K562 (cell line): Measurements from ENCODE around the gene TLX3. TPM values are rescaled to one million over a fixed set of nuclear protein-coding genes. Genes with fewer than 3 reads are reported as not detected.
"Not testable (repeated sequence)": the region's sequence is repeated elsewhere in the genome, so short reads cannot be mapped to it uniquely, and the experiment has no call there.

ENCODE experiments used
- ATAC-seq: fragments of 200-7000 bp; cut with Tn5 transposase; 3 replicates; pipeline ENCODE4 v1.9.1; 2020; ENCODE audit warnings: moderate library complexity
- BruUV-seq: library from RNA; stranded (reverse); fragments of 400-500 nt; replicated peaks from 2 replicates; lab custom pipeline; 2021; lab: Mats Ljungman, UMichigan
- CTCF ChIA-PET: fragments of 300-600 bp; formaldehyde crosslinking; extraction: SDS; loops from one replicate; lab custom pipeline; 2021; ENCODE audit warnings: low intra/inter-chr PET ratio; lab: Yijun Ruan, JAX
- POLR2A ChIA-PET: fragments of 300-600, 350-650 bp; sonication (Branson Sonifier 250); formaldehyde crosslinking; extraction: SDS; loops from one replicate; lab custom pipeline; 2021; ENCODE audit warnings: antibody characterized with exemption, inconsistent platforms; lab: Yijun Ruan, JAX
- DNase-seq, 4 experiments: peaks; one replicate each; pipeline versions ENCODE4 v3.0.0 to v3.0.0-alpha.2; 2011 to 2018; ENCODE audit warnings: low spot score in 3 of 4, mixed read lengths in 3 of 4; ENCODE audit errors: extremely low read depth in 1 of 4
- FAIRE-seq: peaks from 2 replicates; lab custom pipeline; 2011; peaks lifted over from hg19 to GRCh38; lab: Jason Lieb, UNC
- H2AFZ ChIP-seq: 2 replicates; pipeline ENCODE4 v1.6.0; 2011; ENCODE audit warnings: low read depth, low read length, control low read depth, inconsistent platforms
- H3K27ac ChIP-seq: fragments of 200-600 bp; 3 replicates; pipeline ENCODE4 v1.8.0; 2011; ENCODE audit warnings: low read depth, mild to moderate bottlenecking, control low read depth, inconsistent platforms, low read length, moderate library complexity, mixed read lengths; ENCODE audit errors: extremely low read depth
- H3K27me3 ChIP-seq, 2 experiments: fragments of 300-600 bp in 1 of 2; 2 replicates in 1 of 2; 3 replicates in 1 of 2; pipeline versions ENCODE4 v1.6.0 to v1.8.0; 2011; ENCODE audit warnings: inconsistent platforms in 2 of 2, low read length in 2 of 2, mild to moderate bottlenecking in 1 of 2, mixed read lengths in 1 of 2, moderate library complexity in 1 of 2; ENCODE audit not compliant: control insufficient read depth in 2 of 2, insufficient read depth in 2 of 2
- H3K36me3 ChIP-seq: fragments of 300-600 bp; 3 replicates; pipeline ENCODE4 v1.8.0; 2011; ENCODE audit warnings: mild to moderate bottlenecking, low read length, inconsistent platforms; ENCODE audit not compliant: control insufficient read depth, insufficient read depth
- H3K4me1 ChIP-seq, 2 experiments: fragments of 200-600 bp in 1 of 2; replicated peaks in 1 of 2; 2 replicates in 1 of 2; 3 replicates in 1 of 2; pipeline versions ENCODE4 v1.5.1 to v1.8.0; 2011; ENCODE audit warnings: inconsistent platforms in 2 of 2, low read length in 2 of 2, mild to moderate bottlenecking in 1 of 2, mixed read lengths in 1 of 2, moderate library complexity in 1 of 2; ENCODE audit not compliant: control insufficient read depth in 2 of 2, insufficient read depth in 2 of 2
- H3K4me2 ChIP-seq: 2 replicates; pipeline ENCODE4 v1.6.1; 2011; ENCODE audit warnings: low read length, control low read depth, inconsistent platforms, mixed read lengths; ENCODE audit not compliant: insufficient read depth
- H3K4me3 ChIP-seq: fragments of 200-600 bp; sonication (generic), shearing (Covaris generic); 2 replicates; pipeline ENCODE4 v1.5.1; 2016; ENCODE audit warnings: control low read depth, inconsistent platforms
- H3K79me2 ChIP-seq: fragments of 200-600 bp; 3 replicates; pipeline ENCODE4 v1.8.0; 2011; ENCODE audit warnings: low read length, inconsistent platforms; ENCODE audit not compliant: control insufficient read depth, insufficient read depth
- H3K9ac ChIP-seq, 2 experiments: 2 replicates each; pipeline versions ENCODE4 v1.6.0 to v1.6.1; 2011; ENCODE audit warnings: low read depth in 2 of 2, low read length in 2 of 2, control low read depth in 1 of 2, inconsistent platforms in 1 of 2, mild to moderate bottlenecking in 1 of 2, mixed read lengths in 1 of 2; ENCODE audit not compliant: insufficient read depth in 1 of 2
- H3K9me1 ChIP-seq: one replicate; pipeline ENCODE4 v1.6.0; 2011; ENCODE audit warnings: inconsistent platforms, mild to moderate bottlenecking, low read length, moderate library complexity; ENCODE audit not compliant: control insufficient read depth, insufficient read depth
- H3K9me3 ChIP-seq: replicated peaks from 2 replicates; pipeline ENCODE4 v1.5.1; 2011; ENCODE audit warnings: low read depth, low read length, inconsistent platforms; ENCODE audit not compliant: control insufficient read depth, insufficient read depth
- H4K20me1 ChIP-seq: replicated peaks from 2 replicates; pipeline ENCODE4 v1.6.1; 2011; ENCODE audit warnings: low read length, inconsistent platforms, mixed read lengths; ENCODE audit not compliant: control insufficient read depth, insufficient read depth
- BACH1 ChIP-seq: fragments of 200-800 bp; sonication (Bioruptor generic); IDR thresholded peaks from 2 replicates; pipeline ENCODE4 v1.6.1; 2016; ENCODE audit warnings: missing genetic modification characterization, missing compliant biosample characterization
- MEF2A ChIP-seq: IDR thresholded peaks from 2 replicates; pipeline ENCODE4 v1.6.1; 2011; ENCODE audit warnings: low read depth, mild to moderate bottlenecking, low read length, moderate library complexity; ENCODE audit not compliant: control insufficient read depth
- MTA1 ChIP-seq: fragments of 450-650 bp; IDR thresholded peaks from 2 replicates; pipeline ENCODE4 v1.6.1; 2017; ENCODE audit warnings: borderline replicate concordance
- STAG1 ChIP-seq: sonication (generic); formaldehyde crosslinking; IDR thresholded peaks from 2 replicates; pipeline ENCODE4 v1.5.0; 2020; ENCODE audit warnings: missing genetic modification reagents, borderline replicate concordance
- ZNF282 ChIP-seq: sonication (generic); formaldehyde crosslinking; IDR thresholded peaks from 2 replicates; pipeline ENCODE4 v1.8.1; 2023; ENCODE audit warnings: missing genetic modification reagents
- WGBS: fragments of 100-300 bp; shearing (Covaris generic); methylation state at CpG from one replicate; pipeline ENCODE4 v1.1.6; 2016; ENCODE audit warnings: low coverage, mixed read lengths; ENCODE audit not compliant: insufficient coverage; ENCODE audit errors: missing lambda C conversion rate; 5-methylcytosine and 5-hydroxymethylcytosine counted together
- in situ Hi-C: fragments of 300-500 bp; cut with MboI; formaldehyde crosslinking; loops from 4 replicates; pipeline ENCODE4 v1.15.0; 2018; ENCODE audit warnings: inconsistent platforms, mixed read lengths
- intact Hi-C: fragments of 100-400 bp; cut with micrococcal nuclease; formaldehyde crosslinking; loops from 2 replicates; pipeline ENCODE4 v1.14.2; 2022
- polyA plus RNA-seq, 8 experiments: library from polyadenylated mRNA; depleted of rRNA in 4 of 8; stranded (reverse) in 5 of 8; unstranded in 3 of 8; fragments of >200 nt; fragmentation: Nextera tagmentation in 2 of 8; fragmentation: Illumina TruSeq in 1 of 8; extraction: Ambion mirVana in 2 of 8; extraction: Trizol in 1 of 8; gene quantifications; 2 replicates each; pipeline versions ENCODE4 v1.2.1 to v1.2.3, GENCODE V29; 2011 to 2014; ENCODE audit warnings: inconsistent platforms in 1 of 8, missing spikeins in 1 of 8
- total RNA-seq, 7 experiments: library from RNA; depleted of rRNA in 6 of 7; stranded (reverse); fragments of >200 nt in 6 of 7; fragmentation: Illumina TruSeq in 2 of 7; extraction: Trizol in 2 of 7; gene quantifications; 2 replicates each; pipeline versions ENCODE4 v1.2.1 to v1.2.3, GENCODE V29; 2011 to 2021; ENCODE audit warnings: low replicate concordance in 1 of 7

Gene TLX3
- total and polyA plus RNA-seq, 9 of the 15 experiments (the other 6 are each of a cell fraction or from before 2014, with no cell fraction given), result not detected

- TF ChIP-seq STAG1 (CRISPR knock-in tag) (no peak), BACH1 (tag) (no peak), ZNF282 (CRISPR knock-in tag) (no peak)
Measured at GRCh38 chr5:171295299-171295698, 13.7 kb upstream of the TLX3 start (continued).

GRCh38 chr5:171295801-171296200 lies 13.2 kb upstream of the TLX3 start:
- FAIRE-seq (no peak), DNase-seq (no peak), ATAC-seq (no peak)
- no peak overlapping the region for H3K4me2 ChIP-seq
- H3K27ac ChIP-seq, result no peak overlapping the region
- intact Hi-C loops, result no loop called here
- H3K9me3 ChIP-seq, result no peaks in the 10 kb centered on the region
- no peaks in the 10 kb centered on the region for H3K9me1 ChIP-seq
- H4K20me1 ChIP-seq, result no peaks in the 10 kb centered on the region; the same call in 1 of the 2 replicates
- H3K4me3 ChIP-seq, result no peak overlapping the region
- no peak overlapping the region for H3K9ac ChIP-seq
- H3K36me3 ChIP-seq, result no peaks in the 10 kb centered on the region
- CTCF ChIA-PET, result no interaction called here
- no peak overlapping the region for H2AFZ ChIP-seq
- H3K4me1 ChIP-seq, result no peaks in the 10 kb centered on the region
- peaks cover 0 to 13% of the 10 kb centered on the region in 2 experiments; a peak in 1 of 5 replicates for H3K27me3 ChIP-seq
- no peaks in the 10 kb centered on the region for H3K79me2 ChIP-seq
- no TSS peak for BruUV-seq
- in situ Hi-C loops, result no loop called here
- WGBS, result 2% methylated on average over 5 of the region's 5 CpGs
- POLR2A ChIA-PET, result no interaction called here
- TF ChIP-seq MEF2A (no peak), MTA1 (no peak)

- POLR2A ChIA-PET, intact Hi-C loops, H3K36me3 ChIP-seq, in situ Hi-C loops, H2AFZ ChIP-seq, H3K9ac ChIP-seq, H3K79me2 ChIP-seq, ATAC-seq, H4K20me1 ChIP-seq, H3K4me3 ChIP-seq, DNase-seq, CTCF ChIA-PET, H3K9me3 ChIP-seq, H3K27ac ChIP-seq, H3K4me2 ChIP-seq, H3K9me1 ChIP-seq, FAIRE-seq, H3K4me1 ChIP-seq, BruUV-seq: not testable (repeated sequence)
- H3K27me3 ChIP-seq, result peaks cover 0 to 20% of the 10 kb centered on the region in 2 experiments; a peak in 3 of 5 replicates
- WGBS, result 0% methylated on average over 6 of the region's 6 CpGs
Measured at GRCh38 chr5:171297941-171298340, 11.1 kb upstream of the TLX3 start.
